DMS 273 treated with DMSO at 0.1 percent for 48 hours (cell line): ENCODE results near the gene TBC1D8.

ENCODE experiments used
- DNase-seq: peaks from one replicate; lab custom pipeline; 2025; lab: John Stamatoyannopoulos, UW

TBC1D8 gene

DNA sequence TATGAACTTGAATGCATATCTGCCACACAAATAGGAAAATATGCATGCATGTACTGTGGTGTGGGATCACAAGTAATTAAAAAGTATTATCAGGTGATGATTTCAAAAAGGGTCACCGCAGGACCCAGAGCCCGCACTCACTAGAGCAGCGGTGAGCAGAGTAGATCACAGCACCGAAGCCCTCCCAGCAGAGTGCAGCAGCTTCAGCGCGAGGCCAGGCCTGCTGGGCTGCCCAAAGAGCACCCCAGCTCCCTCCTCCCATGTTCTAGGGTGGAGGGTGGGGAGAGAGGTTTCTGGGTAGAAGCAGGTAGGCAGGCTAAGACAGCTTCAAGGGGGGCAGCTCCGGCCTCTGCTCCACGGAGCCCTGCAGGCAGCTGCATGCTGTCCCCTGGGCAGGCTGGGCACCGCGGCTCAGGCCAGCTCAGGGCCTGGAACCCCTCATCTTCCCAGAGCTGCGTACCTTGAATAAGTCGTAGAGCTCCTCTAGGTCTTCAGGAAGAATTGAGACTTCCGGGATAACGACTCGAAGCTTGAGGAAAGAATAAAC, 124.2 kb downstream of the TBC1D8 start:
- DNase-seq = no peak

DNA sequence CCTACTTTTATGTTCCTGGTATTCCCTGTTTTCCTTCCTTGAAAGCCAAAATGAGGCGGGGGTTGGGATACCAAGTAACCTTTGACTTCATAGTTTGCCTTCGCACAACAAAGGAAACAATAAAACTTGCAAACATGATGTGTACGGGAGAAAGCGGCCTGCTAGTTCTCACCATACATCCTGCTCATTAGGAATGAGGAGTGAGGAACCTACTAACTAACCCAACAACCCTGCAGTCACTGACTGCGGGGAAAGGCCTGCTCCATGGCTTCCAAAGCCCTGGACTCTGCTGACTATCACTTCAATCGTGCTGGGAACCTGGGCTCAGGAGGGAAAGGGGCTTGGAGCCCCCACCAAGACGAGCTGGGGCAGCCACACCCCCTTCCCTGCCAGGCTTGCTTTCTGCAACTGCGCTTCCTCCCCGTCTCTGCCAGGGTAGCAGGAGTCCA, 124.9 kb downstream of the TBC1D8 start:
- DNase-seq = no peak

DNA sequence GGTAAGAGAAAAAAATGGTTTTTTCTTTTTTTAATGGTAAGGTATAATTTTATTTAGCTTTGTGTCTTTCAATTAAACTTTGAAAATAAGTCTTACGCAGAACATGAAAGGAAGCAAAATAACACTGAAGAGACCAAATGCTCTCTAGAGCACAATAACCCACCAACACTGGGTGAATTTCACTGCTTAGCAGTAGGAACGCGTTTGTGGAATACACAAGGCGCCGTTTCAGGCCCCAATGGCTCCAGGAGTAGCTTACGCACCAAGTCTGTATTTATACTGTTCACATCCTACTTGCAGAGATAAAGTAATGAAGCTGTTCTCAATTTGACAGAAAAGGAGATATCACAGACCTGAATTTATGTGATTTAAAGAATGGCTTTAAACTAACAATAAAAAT, 125.6 kb downstream of the TBC1D8 start:
- no peak for DNase-seq

DNA sequence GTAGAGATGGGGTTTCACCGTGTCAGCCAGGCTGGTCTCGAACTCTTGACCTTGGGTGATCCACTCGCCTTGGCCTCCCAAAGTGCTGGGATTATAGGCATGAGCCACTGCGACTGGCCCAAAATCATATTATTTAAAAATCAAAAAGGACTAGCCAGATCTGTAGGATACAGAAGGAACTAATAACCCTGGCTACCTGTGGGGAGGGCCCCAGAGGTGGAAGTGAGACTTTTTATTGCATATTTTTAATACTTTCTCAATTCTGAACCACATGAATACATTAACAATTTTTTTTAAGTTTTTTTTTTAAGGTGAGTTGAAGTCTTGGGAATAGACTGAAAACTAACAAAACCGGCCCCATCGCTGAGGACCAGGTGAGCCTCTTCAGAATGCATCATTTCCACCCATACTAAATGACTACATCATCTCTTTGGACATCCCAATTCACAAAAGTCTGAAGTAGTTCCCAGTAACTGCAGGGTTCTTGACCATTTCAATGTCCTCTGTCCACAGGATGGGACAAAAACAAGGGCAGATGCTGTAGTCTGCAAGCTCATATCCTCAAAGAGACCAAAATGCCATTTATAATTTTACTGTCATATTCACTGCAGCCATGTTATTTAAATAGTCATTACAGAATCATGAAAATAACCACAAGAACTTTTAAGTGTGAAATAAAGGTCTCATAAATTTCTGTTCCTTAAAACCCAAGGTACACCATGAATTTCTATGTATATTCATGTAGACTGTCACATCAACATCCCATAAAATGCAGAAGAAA, 127.7 kb downstream of the TBC1D8 start:
- no peak for DNase-seq

DNA sequence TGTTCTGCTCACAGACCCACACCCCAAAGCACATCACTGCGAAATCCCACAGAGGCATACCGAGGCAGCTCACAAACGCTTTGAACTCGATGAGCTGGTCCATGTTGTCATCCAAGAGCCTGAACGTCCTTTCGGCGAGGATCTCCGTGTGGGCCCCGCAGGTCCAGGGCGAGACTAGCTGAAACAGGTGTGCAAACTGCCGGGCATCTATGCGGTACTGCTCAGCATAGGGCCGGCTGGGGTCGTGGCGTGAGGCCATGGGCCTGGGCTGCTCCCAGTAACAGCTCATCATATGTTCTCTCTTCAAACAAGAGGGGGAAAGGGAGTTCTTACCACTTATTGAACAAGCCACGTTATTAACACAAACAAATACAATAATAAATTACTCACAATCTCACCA, 129.0 kb downstream of the TBC1D8 start:
- DNase-seq = no peak

DNA sequence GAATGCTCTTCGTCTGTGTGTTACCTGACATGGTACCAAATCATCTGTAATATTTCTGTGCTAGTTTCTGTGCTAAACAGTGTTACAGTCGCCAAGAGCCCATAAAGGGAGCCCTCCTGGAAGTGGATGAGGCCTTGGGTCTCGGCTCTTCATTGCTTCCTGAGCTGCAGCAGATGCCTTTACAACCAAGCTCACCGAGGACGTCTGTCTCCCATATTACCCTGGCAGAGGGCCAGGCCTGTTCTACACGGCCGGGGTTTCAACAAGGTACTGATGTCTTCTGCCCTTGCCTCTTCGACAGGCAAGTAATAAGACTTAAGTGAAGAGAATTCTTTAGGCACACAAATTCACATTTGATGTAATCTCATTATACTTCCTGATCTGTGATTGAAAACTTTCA, 132.2 kb downstream of the TBC1D8 start:
- DNase-seq = no peak

DNA sequence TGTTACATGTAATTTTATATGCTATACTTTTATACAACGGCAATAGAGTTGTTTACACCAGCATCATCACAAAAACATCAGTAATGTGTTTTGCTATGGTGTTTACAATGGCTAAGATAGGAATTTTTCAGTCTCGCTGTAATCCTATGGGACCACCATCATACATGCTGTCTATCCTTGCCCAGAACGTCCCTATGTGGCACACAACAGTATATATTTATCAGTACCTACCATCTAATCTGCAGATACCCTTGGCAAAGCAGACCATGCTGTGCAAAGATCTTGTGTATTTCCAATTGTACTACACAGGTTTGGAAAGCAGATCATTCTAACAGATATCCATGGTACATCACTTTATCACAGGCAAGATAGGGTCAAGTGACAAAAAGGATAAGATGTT, 133.8 kb downstream of the TBC1D8 start:
- no peak for DNase-seq

DNA sequence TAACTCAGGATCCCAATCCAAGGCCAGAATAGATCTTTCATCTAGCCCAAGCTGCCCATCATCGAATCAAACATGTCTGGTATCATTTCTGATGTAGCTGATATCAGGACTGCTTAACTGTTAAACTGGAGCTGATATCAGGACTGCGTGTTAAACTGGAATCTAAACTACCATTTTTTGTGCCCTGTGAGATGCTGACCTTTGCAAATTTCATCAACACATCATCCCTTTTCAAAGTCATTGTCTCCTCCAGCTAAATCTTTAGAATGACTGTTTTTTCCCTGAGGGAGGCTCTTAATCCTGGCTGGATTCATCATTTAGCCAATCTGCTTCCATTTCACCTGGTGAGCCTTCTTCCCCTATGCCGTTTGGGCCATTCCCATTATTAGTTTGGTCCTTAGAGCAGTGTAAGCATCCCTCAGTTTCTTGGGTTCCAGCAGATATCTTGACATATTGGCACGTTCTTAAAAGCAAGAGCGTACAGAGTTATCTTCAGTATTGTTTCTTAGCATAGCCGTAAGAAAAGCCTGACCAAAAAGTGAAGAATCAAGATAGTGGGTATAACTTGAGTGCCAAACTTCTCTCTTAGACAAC, 136.8 kb downstream of the TBC1D8 start:
- no peak for DNase-seq

DNA sequence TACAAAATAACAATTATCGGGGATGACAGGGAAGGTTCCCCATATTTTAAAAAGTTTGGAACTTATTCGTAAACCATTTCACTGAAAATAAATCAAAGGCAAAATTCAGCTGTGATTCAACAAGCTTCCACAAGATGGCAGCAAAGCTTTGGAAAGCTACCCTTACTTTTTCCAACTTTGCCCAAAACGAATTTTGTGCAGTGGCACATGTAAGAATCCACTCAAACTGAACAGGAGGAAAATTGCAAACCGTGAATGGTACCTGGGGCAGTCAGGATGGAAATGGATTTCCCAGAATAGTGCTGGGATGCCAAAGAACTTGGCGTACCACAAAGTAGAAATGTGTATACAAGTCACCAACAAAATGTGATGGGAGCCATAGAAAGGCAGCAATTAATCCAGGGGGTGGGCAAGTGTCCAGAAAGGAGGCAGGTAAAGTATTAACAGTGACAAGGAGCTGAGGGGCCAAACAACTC, 138.4 kb downstream of the TBC1D8 start:
- DNase-seq = no peak

DNA sequence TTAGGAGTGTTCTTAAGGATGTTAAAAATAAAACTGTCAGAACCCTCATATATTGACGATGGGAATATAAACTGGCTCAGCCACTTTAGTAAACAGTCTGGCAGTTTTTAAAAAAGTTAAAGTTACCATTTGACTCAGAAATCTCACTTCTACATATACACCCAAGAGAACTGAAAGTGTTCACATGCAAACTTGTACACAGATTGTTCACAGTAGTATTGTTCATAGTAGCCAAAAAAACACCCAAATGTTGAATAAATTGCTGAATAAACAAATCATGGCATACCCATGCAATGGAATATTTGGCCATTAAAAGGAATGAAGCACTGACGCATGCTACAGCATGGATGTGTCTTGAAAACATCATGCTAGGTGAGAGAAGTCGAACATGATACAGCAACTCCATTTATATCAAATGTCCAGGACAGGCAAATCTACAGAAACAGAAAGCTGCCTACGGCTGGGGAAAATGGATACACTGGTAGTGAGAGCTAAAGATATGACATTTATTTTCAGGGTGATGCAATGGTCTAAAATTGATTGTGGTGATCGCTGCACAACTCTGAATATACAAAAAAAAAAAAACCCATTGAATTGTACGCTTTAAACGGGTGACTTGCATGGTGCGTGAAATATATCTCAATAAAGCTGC, 139.0 kb downstream of the TBC1D8 start:
- no peak for DNase-seq

DNA sequence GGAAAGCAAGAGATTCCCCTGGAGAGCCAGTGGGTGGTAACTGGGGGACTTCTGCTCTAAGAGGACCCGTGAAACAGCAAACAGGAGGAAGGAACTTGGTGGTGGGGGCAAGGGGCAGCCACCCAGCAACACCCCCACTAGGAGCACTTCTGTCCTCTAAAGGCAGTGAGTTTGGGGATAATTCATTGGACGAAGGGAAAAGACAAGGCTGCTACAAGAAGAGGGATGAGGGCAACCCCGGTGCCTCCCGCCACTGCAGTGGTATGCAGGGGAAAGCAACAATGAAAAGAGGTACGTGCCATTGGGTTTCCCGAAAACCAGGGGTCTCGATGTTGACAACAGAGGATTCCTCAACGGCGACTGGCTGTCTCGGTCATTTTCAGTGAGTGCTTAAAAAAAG, 140.0 kb downstream of the TBC1D8 start:
- DNase-seq = no peak

DNA sequence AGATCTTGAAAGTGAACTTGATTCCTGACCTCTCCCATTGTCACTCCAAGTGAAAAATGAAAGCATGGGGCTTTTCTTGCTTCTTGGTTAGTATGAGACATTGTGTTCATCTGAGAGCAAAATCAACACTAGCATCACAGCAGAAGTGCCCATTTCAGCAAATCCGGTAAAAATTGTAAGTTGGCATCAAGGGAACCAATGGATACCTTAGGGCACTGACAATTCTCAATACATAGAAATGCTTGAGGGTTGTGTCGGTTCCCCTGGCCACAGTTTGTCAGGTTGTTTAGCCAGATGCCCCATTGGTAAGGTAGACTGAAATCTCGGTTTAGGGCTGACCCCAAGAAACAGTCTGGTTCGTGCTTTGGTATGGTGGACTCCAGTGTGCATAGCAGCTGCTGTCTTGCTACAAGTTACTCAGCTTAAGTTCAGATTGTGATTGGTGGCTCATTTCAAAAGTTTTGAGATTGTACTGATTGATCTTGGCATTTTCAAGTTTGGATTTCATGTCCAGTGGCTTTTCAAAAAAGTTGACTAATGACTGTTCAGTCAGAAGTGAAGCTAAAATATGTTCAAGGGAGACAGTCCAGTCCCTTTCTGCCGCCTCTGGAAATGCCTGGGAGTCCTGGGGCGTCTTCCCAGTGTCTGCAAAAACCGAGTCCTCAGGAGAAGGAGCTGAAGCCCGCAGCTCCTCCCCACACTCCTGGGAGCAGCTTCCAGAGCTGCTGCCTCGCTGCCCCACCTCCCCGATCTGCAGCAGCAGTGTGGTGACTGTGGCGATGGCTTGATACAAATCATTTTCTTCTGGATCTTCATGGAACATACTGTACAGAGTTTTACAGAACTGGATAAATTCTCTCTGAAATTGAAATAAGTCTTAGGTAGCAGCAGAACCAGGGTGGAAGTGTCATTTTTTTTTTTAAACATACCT, 143.5 kb downstream of the TBC1D8 start:
- no peak for DNase-seq

DNA sequence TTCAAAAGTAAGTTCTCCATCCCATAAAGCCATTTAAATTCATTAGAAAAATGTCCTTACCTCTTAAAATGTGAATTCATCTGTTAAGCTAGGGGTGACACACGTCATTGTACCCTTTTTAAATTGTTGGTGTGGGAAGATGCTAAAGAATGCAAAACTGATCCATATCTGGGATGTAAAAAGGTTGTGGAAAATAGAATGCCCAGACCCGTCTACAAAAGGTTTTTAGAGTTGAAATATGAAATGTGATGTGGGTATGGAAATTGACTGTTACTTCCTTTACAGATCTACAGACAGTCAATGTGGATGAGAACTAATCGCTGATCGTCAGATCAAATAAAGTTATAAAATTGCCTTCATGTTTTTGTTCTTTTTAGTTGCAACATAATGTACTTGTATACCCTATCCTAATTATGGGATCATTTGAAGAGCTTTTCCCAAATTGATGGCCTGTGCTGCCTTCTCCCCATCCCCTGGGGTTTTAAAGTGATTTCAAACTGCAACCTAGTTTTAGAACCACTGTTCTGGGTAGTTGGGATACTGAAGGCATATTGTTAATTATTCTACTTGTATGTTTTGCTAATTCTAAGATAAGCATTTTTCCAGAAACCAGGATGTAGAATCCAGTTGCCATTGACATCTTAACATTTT, 145.0 kb downstream of the TBC1D8 start:
- DNase-seq = no peak

DNA sequence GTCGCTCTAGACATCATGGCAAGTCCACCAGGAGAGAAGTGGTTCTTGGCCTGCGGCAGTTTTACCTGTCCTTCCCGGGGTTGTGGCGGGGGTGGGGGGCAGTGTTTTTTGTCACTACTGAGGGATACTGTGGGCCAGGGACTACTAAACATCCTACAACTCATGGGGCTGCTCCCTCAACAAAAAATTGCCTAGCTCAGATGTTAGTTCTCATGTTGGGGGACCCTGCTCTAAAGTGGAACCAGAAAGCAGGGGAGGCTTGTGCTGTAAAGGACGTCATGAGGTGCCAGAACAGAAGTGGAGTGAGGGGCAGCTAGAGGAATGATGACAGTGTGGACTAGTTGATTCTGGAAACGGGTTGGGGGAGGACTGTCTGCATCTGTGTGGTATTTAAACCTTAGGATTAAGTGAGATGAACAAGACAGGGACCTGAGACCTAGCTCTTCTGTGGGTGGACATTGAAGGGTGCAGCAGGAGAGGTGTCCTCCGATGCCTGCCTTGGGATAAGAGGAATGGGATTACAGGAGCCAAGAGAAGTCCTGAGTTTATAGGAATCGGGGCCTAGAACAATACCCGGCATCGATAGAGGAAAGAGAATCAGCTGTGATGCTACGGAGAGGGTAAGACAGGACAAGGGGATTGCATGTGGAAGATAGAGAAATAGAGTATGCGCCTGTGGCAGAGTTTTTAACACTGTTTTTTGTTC, 146.4 kb downstream of the TBC1D8 start:
- DNase-seq = no peak

DNA sequence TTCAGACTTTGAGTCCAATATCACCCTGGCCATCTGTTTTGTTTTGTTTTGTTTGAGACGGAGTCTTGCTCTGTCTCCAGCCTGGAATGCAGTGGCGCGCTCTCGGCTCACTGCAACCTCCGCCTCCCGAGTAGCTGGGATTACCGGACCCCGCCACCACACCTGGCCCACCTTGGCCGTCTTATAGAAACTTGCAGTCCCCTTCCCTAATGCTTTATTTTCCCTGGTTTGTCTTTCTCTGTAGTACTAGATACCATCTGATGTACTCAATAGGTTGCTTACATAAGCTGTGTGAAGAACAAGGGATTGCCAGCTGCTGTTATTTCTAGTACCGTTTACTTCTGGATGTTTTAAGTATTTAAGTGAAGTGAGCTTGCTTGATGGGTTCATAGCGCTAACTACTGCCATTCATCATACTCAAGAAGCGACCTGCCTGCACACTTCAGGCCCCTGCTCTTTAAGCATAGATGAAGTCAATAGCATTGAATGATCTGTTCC, 147.9 kb downstream of the TBC1D8 start:
- DNase-seq = no peak

DNA sequence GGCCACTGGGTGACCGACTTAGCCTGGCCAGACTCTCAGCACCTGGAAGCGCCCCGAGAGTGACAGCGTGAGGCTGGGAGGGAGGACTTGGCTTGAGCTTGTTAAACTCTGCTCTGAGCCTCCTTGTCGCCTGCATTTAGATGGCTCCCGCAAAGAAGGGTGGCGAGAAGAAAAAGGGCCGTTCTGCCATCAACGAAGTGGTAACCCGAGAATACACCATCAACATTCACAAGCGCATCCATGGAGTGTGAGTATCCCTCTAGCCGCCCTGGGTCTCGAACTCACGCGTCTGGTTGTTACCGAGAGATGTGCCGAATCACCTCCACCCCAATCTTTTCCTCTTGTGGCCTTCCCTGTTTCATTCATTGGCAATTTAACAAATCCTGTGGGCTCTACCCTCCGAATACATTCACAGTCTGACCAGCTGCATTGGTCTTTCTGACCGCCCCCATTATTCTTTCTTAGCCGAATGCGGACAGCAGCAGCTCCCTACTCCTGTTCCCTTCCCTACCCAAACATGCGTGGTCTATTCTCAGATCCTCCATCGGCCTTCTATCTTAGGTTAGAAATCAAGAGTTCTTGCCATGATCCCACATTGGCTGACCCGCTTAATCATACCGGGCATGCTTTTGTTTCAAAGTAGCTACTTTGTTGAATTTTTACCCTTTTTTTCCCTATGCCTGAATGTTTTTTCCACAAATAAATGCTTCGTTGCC, 148.5 kb downstream of the TBC1D8 start:
- no peak for DNase-seq

DNA sequence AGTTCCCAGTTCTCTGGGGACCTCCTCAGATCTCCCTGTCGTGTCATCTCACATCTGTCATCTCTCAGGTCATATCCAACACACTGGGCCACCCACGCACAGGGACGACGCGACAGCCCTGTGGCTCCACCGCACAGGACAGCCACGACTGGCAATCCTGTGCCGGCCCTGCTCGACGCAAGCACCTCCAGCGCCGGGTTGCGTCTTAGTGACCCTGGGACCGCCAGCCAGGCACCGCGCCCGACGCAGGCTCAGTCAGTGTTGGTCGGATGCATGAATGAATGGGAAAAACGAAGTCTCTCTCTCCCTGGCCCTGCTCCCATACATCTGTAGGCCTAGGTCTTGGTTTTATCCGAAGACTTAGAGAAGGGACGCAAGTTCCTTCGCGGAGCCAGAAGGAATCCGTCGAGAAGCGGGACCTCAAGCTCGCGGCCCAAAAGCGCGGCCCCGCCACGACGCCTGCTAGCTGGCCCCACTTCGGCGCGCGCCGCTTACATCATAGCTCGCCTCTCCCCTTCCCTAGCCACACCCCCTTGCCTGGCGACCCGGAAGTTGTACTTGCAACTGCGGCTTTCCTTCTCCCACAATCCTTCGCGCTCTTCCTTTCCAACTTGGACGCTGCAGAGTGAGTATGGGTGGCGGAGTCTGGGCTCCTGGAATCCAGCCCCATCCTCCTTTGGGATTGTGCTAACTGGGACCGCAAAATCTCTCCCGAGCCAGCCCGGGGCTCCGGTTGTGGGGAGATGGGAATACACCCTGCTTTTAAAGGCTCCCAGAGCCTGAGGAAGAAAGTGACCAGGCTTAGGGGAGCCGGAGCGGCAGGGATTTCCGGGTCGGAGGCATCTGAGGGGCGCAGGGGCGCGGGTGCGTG, 149.3 kb downstream of the TBC1D8 start, which contains the start of gene RPL31:
TSS of gene RPL31 (plus strand) at position 599 of the 871 bp plus-strand sequence. CDS start 413 bp downstream, outside the sequence.
- peak; percentile 90 for DNase-seq

DNA sequence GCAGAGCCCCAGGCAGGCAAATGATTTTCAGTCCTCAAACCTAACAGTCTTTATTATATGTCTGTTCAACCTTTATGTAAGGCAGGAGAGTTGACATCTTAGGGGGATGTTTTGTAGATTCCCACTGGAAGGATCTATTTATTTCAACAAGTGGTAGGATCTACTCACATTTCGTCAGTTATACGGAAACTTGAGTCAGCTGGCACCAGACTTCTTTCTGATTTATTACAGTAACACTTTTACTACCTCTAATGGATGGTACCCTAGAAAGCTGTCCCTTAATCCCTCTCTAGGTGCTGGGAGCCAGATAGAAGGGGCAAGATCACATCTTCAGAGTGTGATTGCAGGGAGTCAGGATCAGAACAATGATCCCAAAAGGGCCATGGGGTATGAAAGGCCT, 151.2 kb downstream of the TBC1D8 start:
- DNase-seq = no peak

DNA sequence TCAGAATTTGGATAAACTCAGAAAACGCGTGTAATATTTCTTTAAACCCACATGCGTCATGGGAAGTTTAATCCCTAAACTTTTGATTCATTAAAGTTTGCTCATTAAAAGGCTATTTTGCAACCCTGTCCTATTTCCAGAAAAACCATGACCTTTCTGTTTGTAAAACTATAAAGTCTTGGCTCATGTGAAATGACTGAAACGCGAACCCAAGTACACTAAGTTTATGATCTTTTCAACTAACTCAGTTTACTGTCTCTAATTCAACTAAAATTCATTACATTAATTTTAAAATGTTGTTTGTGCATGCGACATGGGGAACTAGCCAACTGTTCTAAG, 153.0 kb downstream of the TBC1D8 start:
- DNase-seq = no peak
